ENCODE measurements around the gene IQSEC1.

Gene IQSEC1

DNA sequence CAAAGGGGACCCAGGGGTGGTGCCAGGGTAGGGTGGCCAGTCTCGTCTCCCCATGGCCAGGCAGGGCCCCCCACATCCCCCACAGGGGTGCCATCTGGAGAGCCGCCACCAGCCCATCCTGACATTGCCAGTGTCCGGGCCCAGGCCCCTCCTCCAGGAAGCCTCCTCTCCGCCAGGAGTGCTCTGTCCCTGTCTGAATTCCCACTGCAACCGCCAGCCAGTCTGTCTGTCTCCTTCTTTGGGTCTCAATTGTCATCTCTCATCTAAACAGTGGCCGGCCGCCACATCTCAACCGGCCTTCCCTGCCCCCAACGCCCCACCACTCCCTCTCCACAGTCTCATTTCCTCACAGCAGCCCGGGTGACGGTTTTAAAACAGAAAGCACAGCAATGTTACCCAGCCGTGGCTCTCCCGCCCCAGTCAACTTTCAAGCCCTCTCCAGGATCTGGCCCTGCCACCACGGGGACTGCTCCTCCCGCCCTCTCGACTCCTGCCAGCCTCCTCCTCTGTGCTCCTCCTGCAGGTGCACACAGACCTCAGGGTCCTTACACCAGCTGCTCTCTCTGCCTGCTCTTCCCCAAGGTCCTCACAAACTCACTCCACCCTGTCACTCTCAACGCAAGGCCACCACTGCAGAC, 57.0 kb downstream of the IQSEC1 start:
- no peaks in the 10 kb centered on the region for H3K36me3 ChIP-seq (ENCODE audit: control insufficient read depth, insufficient read depth, low read length)
- H3K4me1 ChIP-seq (ENCODE audit: control insufficient read depth, insufficient read depth, low read length, poor library complexity, severe bottlenecking), result peaks cover 54% of the 10 kb centered on the region
- peak overlapping the region; percentile 95 for H3K27ac ChIP-seq (ENCODE audit: insufficient read depth, low read length, poor library complexity, severe bottlenecking)
- H3K9me3 ChIP-seq (ENCODE audit: control insufficient read depth, low read length), result no peaks in the 10 kb centered on the region
- H3K4me3 ChIP-seq (ENCODE audit: insufficient read depth, low read depth, low read length, poor library complexity, severe bottlenecking), result peak overlapping the region; percentile 62
- DNase-seq, result peak in 2 of 3 donors; percentile 27 to 37
- H3K27me3 ChIP-seq (replicated peaks; ENCODE audit: control insufficient read depth, insufficient read depth, low read length, poor library complexity, severe bottlenecking), result no peaks in the 10 kb centered on the region

DNA sequence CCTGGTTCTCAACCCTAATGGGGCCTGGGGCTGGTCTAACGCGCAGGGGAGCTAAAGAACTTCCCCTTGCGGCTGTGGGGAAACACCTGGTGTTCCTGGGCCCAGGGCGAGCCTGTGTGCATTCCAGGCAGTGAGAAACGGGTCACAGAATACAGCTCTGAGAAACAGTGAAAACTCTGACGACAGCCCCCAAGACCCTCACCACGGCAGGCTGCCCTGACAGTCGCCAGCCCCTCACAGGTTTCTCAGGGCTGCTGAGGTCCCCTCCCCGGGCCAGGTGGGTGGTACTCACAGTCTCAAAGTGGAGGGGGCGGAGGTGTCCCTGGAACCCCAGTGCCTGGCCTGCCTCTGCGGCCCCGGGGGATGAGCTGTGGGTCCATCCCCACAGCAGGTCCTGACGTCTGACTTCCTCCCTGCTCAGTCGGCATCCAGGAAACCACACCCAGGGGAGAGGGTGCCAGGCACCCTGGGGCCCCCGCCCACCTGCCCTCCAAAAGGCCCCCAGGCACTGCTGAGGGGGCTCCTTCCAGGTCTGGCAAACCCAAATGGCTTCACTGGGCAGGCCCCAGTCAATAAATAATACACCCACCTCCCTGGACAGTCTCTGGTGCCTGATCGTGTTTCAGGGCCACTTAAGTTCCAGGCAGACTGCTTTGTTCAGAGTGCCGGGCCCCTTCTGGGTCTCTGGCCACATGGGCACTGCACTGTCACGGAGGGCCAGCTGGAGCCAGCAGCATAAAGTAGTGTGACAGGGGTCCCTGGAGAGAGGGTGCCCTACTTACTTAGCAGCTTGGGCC, 57.7 kb downstream of the IQSEC1 start:
- peak overlapping the region; percentile 95 for H3K27ac ChIP-seq (ENCODE audit: insufficient read depth, low read length, poor library complexity, severe bottlenecking)
- no peaks in the 10 kb centered on the region for H3K9me3 ChIP-seq (ENCODE audit: control insufficient read depth, low read length)
- peak overlapping the region; percentile 62 for H3K4me3 ChIP-seq (ENCODE audit: insufficient read depth, low read depth, low read length, poor library complexity, severe bottlenecking)
- H3K4me1 ChIP-seq (ENCODE audit: control insufficient read depth, insufficient read depth, low read length, poor library complexity, severe bottlenecking), result peaks cover 61% of the 10 kb centered on the region
- DNase-seq, result peak; percentile 38 to 41 (median 40)
- no peaks in the 10 kb centered on the region for H3K27me3 ChIP-seq (replicated peaks; ENCODE audit: control insufficient read depth, insufficient read depth, low read length, poor library complexity, severe bottlenecking)
- H3K36me3 ChIP-seq (ENCODE audit: control insufficient read depth, insufficient read depth, low read length), result no peaks in the 10 kb centered on the region

DNA sequence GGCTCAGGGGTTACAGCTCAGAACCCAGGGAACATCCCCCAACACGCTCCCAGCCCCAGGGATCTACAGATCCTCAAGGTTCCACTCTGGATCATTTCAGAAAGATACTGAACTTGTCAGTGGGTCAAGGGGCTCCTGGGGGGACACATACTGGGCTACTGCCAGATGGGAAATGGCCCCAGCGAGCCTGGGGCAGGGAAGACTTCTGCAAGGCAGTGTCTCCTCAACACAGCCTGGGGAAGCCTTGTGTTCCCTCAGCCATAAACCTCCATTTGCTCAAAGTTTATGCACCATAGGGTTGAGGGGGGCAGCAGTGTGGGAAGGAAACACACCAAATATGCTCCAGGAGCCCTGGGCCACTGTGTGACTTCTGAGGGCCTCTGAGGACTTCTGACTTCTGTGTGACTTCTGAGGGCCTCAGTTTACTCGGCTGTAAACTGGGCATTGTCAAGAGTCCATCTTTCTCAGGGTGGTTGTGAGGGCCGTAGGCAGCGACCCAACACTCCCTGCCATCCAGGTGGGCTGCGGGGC, 58.4 kb downstream of the IQSEC1 start:
- peak overlapping the region; percentile 95 for H3K27ac ChIP-seq (ENCODE audit: insufficient read depth, low read length, poor library complexity, severe bottlenecking)

DNA sequence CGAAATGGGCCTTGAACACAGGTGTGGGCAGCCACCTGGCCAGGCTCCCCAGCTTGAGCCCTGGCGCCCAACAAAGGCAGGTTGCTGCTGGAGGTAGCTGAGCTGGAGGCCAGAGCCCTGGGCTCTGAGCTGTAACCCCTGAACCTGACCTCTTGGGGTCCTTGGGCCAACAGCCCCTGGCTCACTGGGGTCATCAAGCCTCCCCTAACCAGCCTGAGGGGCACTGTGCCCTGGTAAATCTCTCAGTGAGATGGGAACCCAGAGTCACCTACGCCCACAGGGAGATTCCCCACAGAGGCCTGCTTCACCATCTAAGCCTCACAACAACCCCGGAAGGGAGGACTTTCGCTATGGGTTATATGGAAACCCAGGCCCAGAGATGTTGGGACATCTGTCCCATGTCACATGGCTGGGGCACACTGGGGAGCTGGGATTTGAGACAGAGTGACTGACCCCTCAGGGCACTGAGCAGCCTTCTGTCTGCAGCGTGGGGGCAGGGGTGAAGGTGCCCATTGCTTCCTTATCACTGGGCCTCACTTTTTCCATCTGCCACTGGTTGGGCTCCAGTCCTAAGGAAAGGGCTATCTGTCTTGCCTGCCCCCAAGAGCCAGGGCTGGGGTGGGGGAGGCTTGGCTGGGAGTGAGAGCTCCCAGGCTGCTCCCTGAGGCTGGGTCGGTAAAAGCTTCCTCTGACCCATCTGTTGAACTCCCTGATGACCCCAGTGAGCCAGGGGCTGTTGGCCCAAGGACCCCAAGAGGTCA, 59.1 kb downstream of the IQSEC1 start:
- H3K4me1 ChIP-seq (ENCODE audit: control insufficient read depth, insufficient read depth, low read length, poor library complexity, severe bottlenecking), result peaks cover 74% of the 10 kb centered on the region
- no peaks in the 10 kb centered on the region for H3K36me3 ChIP-seq (ENCODE audit: control insufficient read depth, insufficient read depth, low read length)
- DNase-seq, result peak in 1 of 3 donors; percentile 34
- peak overlapping the region; percentile 62 for H3K4me3 ChIP-seq (ENCODE audit: insufficient read depth, low read depth, low read length, poor library complexity, severe bottlenecking)
- H3K27ac ChIP-seq (ENCODE audit: insufficient read depth, low read length, poor library complexity, severe bottlenecking), result peak overlapping the region; percentile 95
- no peaks in the 10 kb centered on the region for H3K27me3 ChIP-seq (replicated peaks; ENCODE audit: control insufficient read depth, insufficient read depth, low read length, poor library complexity, severe bottlenecking)
- H3K9me3 ChIP-seq (ENCODE audit: control insufficient read depth, low read length), result no peaks in the 10 kb centered on the region

More for the DNA sequence above, 58.4 kb downstream of the IQSEC1 start:
- no peaks in the 10 kb centered on the region for H3K9me3 ChIP-seq (ENCODE audit: control insufficient read depth, low read length)
- no peaks in the 10 kb centered on the region for H3K36me3 ChIP-seq (ENCODE audit: control insufficient read depth, insufficient read depth, low read length)
- no peak for DNase-seq
- peak overlapping the region; percentile 62 for H3K4me3 ChIP-seq (ENCODE audit: insufficient read depth, low read depth, low read length, poor library complexity, severe bottlenecking)
- peaks cover 68% of the 10 kb centered on the region for H3K4me1 ChIP-seq (ENCODE audit: control insufficient read depth, insufficient read depth, low read length, poor library complexity, severe bottlenecking)
- no peaks in the 10 kb centered on the region for H3K27me3 ChIP-seq (replicated peaks; ENCODE audit: control insufficient read depth, insufficient read depth, low read length, poor library complexity, severe bottlenecking)

DNA sequence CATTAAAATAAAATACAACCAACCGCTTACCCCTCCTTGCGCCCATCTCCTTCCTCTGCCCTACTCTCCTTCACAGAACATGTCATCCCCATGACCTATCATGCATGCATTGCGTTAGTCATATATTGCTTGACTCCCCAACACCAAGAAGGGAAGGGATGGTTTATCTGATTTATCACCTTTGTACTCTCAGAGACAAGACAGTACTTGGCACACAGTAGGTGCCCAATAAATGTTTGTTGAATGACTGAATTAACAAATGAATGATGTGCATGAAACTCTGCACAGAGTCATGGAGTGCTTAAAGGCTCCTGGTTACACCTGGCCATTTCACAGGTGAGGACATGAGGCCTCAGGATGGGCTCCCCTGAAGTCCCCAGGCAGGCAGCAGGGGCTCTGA, 59.7 kb downstream of the IQSEC1 start:
- Histone ChIP-seq H3K4me3 (ENCODE audit: insufficient read depth, low read depth, low read length, poor library complexity, severe bottlenecking) (peak overlapping the region; percentile 62), H3K27me3 (replicated peaks; ENCODE audit: control insufficient read depth, insufficient read depth, low read length, poor library complexity, severe bottlenecking) (no peaks in the 10 kb centered on the region)

DNA sequence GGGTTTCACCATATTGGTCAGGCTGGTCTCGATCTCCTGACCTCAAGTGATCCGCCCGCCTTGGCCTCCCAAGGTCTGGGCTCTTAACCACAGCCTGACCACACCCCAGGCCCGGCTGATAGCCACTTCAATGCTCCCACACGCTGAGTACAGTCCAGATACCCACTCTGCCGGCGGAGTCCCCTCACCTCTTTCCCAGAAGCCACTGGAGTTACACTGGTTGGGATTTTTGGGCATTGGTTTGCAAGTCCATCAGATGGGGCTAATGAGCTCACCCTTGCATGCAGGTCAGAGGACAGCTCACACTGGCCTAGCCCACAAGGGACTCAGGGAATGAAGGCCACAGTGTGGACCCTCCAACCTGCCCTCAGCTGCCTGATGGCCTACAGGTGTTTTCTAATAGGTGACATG, 60.1 kb downstream of the IQSEC1 start:
- Histone ChIP-seq H3K36me3 (ENCODE audit: control insufficient read depth, insufficient read depth, low read length) (no peaks in the 10 kb centered on the region), H3K27me3 (replicated peaks; ENCODE audit: control insufficient read depth, insufficient read depth, low read length, poor library complexity, severe bottlenecking) (no peaks in the 10 kb centered on the region), H3K4me1 (ENCODE audit: control insufficient read depth, insufficient read depth, low read length, poor library complexity, severe bottlenecking) (peaks cover 84% of the 10 kb centered on the region), H3K4me3 (ENCODE audit: insufficient read depth, low read depth, low read length, poor library complexity, severe bottlenecking) (no peak overlapping the region), H3K9me3 (ENCODE audit: control insufficient read depth, low read length) (no peaks in the 10 kb centered on the region), H3K27ac (ENCODE audit: insufficient read depth, low read length, poor library complexity, severe bottlenecking) (peak overlapping the region; percentile 95)
- DNase-seq, result no peak

More for the DNA sequence above, 59.7 kb downstream of the IQSEC1 start:
- H3K9me3 ChIP-seq (ENCODE audit: control insufficient read depth, low read length), result no peaks in the 10 kb centered on the region
- H3K27ac ChIP-seq (ENCODE audit: insufficient read depth, low read length, poor library complexity, severe bottlenecking), result peak overlapping the region; percentile 95
- no peaks in the 10 kb centered on the region for H3K36me3 ChIP-seq (ENCODE audit: control insufficient read depth, insufficient read depth, low read length)
- H3K4me1 ChIP-seq (ENCODE audit: control insufficient read depth, insufficient read depth, low read length, poor library complexity, severe bottlenecking), result peaks cover 80% of the 10 kb centered on the region
- no peak for DNase-seq

DNA sequence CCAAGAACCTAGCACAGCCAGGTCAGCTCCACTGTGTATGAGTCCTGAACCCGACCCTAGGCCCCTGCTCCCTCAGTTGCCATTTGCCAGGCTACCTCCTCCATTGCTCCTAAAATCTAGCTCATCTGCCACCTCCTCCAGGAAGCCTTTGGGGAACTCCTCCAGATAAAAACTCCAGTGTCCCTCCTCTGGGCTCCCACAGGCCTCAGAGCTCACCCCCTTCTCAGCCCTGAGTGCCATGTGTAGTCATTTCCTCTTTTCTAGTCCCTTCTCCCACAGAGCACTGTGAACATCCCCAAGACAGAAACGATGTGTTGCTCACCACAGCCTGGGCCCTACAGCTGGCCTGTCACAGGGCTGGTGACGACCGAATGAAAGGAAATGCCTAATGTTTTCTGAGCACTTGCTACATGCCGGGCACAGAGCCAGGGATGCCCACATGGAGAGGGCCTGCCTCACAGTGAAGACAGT, 61.0 kb downstream of the IQSEC1 start:
- Histone ChIP-seq H3K27ac (ENCODE audit: insufficient read depth, low read length, poor library complexity, severe bottlenecking) (peak overlapping the region; percentile 95), H3K36me3 (ENCODE audit: control insufficient read depth, insufficient read depth, low read length) (no peaks in the 10 kb centered on the region), H3K4me1 (ENCODE audit: control insufficient read depth, insufficient read depth, low read length, poor library complexity, severe bottlenecking) (peaks cover 93% of the 10 kb centered on the region), H3K27me3 (replicated peaks; ENCODE audit: control insufficient read depth, insufficient read depth, low read length, poor library complexity, severe bottlenecking) (no peaks in the 10 kb centered on the region), H3K4me3 (ENCODE audit: insufficient read depth, low read depth, low read length, poor library complexity, severe bottlenecking) (no peak overlapping the region), H3K9me3 (ENCODE audit: control insufficient read depth, low read length) (no peaks in the 10 kb centered on the region)
- peak; percentile 38 to 44 (median 42) for DNase-seq

DNA sequence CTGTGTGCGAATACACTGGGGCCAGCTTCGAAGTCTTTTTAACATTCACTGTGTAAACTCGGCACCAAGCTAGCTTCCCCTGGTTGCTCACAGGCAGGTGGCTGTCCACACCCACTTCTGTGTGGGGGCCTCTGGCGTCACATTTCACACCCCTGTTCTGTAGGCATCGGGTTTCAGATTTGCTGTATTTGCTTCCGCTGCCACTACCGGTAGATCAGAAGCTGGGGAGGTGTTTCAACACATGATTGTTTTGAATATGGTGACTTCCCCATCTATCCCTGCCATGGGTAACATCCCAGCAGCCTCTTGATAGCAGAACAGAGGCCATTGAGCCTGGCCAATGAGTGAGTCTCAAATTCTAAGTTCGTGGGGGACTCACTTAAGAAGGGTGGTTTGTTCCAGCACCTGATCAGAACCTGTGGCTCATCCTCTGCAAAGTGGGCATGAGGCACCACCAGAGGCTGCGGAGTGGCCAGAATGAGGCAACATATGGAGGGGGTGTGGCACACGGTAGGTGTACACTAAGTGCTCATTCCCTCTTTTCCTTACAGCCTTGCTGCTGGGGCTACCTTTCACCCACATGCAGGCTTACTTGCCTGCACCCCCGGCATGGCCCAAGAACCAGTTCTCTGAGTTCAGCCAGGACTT, 61.5 kb downstream of the IQSEC1 start:
- no peak overlapping the region for H3K4me3 ChIP-seq (ENCODE audit: insufficient read depth, low read depth, low read length, poor library complexity, severe bottlenecking)
- peaks cover 96% of the 10 kb centered on the region for H3K4me1 ChIP-seq (ENCODE audit: control insufficient read depth, insufficient read depth, low read length, poor library complexity, severe bottlenecking)
- H3K9me3 ChIP-seq (ENCODE audit: control insufficient read depth, low read length), result no peaks in the 10 kb centered on the region
- H3K27ac ChIP-seq (ENCODE audit: insufficient read depth, low read length, poor library complexity, severe bottlenecking), result peak overlapping the region; percentile 95
- DNase-seq, result peak; percentile 72 to 81 (median 75)
- no peaks in the 10 kb centered on the region for H3K27me3 ChIP-seq (replicated peaks; ENCODE audit: control insufficient read depth, insufficient read depth, low read length, poor library complexity, severe bottlenecking)
- H3K36me3 ChIP-seq (ENCODE audit: control insufficient read depth, insufficient read depth, low read length), result no peaks in the 10 kb centered on the region

DNA sequence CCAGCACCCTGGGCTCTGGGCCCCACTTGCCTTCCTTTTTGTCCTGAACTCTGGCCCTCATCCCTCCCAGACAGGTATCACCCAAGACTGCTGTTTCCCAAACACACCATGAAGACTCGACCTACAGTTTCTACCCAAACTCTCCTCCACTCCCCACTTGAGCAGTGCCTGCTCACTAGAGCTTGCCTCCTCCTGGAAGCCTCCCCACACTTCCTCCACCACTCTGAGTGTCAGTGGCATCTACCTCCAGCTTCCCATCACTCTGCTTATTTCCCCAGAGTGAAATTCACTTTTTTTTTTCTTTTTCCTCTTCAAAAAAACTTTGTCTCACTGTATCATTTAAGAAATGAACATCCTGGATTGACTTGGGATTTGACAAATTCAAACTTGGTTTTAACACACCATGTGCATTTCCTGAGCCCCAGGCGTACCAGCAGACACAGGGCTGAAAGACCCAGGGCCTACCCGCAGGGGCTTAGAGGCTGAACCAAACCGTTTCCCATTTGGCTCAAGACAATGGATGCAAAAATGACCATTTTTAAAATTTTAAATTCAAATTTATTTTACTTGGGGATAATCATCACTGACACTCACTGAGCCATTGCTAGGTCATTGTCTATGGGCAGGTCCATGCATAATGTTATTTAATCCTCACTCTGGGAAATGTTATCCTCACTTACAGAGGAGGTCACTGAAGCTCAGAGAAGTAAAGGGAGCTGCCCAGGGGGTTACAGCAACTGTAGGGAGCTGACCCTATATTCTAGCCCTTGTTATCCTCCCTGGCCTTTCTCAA, 62.3 kb downstream of the IQSEC1 start:
- no peak for DNase-seq
- no peaks in the 10 kb centered on the region for H3K9me3 ChIP-seq (ENCODE audit: control insufficient read depth, low read length)
- peak overlapping the region; percentile 95 for H3K27ac ChIP-seq (ENCODE audit: insufficient read depth, low read length, poor library complexity, severe bottlenecking)
- H3K4me3 ChIP-seq (ENCODE audit: insufficient read depth, low read depth, low read length, poor library complexity, severe bottlenecking), result no peak overlapping the region
- peaks cover 97% of the 10 kb centered on the region for H3K4me1 ChIP-seq (ENCODE audit: control insufficient read depth, insufficient read depth, low read length, poor library complexity, severe bottlenecking)
- H3K36me3 ChIP-seq (ENCODE audit: control insufficient read depth, insufficient read depth, low read length), result peaks cover 4% of the 10 kb centered on the region
- no peaks in the 10 kb centered on the region for H3K27me3 ChIP-seq (replicated peaks; ENCODE audit: control insufficient read depth, insufficient read depth, low read length, poor library complexity, severe bottlenecking)
